ENCODE data around the gene ANKMY1. TPM values are rescaled to one million over a fixed set of nuclear protein-coding genes. Genes with fewer than 3 reads are reported as not detected.

Gene ANKMY1
- polyA plus RNA-seq, 2 of the 4 experiments (the other 2 are of a cell fraction), result 10.6 to 16.5 TPM

DNA sequence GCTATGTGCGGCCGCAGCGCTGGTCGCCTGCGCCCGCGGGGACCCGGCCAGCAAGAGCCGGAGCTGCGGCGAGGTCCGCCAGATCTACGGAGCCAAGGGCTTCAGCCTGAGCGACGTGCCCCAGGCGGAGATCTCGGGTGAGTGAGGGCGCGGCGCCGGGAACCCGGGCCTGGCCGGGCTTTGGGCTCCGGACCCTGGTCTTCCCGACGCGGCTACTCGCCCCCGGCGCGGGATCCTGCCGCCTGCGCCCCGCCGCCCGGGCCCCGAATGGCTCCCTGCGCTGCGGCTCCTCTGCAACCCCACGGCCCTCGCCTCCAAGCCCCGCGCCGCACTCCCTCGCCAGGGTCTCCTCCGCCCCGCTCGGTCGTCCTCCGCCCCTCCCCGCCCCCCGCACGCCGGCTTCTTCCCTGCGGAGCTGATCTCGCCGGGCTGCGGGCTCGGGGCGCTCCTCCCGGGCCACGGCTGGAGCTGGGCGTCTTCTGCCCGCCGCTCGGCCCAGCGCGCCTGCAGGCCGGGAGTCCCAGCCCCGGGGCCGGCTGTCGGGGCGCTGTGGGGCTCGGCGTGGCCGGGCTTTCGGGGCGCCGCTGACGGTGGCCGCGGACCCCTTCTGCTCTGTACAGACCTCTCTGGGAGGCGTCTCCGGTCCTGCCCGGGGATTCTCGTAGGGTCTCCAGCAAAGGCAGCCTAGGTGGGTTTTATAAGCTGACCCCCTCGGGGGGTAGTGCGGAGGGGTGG is 121.7 kb downstream of the ANKMY1 start (continued):
- TF ChIP-seq CEBPB (IDR thresholded peaks at IDR 0.05), result no peak
- TF ChIP-seq CHD4 (IDR thresholded peaks at IDR 0.05; ENCODE audit: borderline replicate concordance), result no peak
- no peak for TF ChIP-seq CTCF (IDR thresholded peaks at IDR 0.05)
- TF ChIP-seq HEYL (CRISPR knock-in tag; IDR thresholded peaks at IDR 0.05), result no peak

- Histone ChIP-seq H3K4me2 (peak within 1 kb of the TSS; percentile 97), H3K27ac (peak within 1 kb of the TSS; percentile 97 to 99), H3K4me3 (peak within 1 kb of the TSS; percentile 90), H3K4me1 (peaks cover 48% of the 10 kb centered on the region), H3K9me3 (no peaks in the 10 kb centered on the region)
- ATAC-seq (peak; percentile 48 to 56), FAIRE-seq (no peak), DNase-seq (ENCODE audit: low read depth in 1 of 2, low spot score in 1 of 2) (peak; percentile 73 to 82)
- no peak for TF ChIP-seq SREBF2 (IDR thresholded peaks at IDR 0.05)
- TF ChIP-seq MAFK (IDR thresholded peaks at IDR 0.05; ENCODE audit: partially characterized antibody), result no peak
- no peak for TF ChIP-seq FOSB (CRISPR knock-in tag; IDR thresholded peaks at IDR 0.05)
- TF ChIP-seq TP53 (CRISPR knock-in tag; IDR thresholded peaks at IDR 0.05), result no peak
- no peak for TF ChIP-seq KDM1A (IDR thresholded peaks at IDR 0.05; ENCODE audit: low read depth)
- TF ChIP-seq ATOH8 (CRISPR knock-in tag; IDR thresholded peaks at IDR 0.05; ENCODE audit: low read depth), result no peak
- peak in 1 of 2 experiments; percentile 43; a peak in 2 of 5 replicates for TF ChIP-seq JUN (IDR thresholded peaks at IDR 0.05)
- no peak for TF ChIP-seq RNF2 (IDR thresholded peaks at IDR 0.05; ENCODE audit: borderline replicate concordance, low read depth)
- no peak for TF ChIP-seq JUNB (IDR thresholded peaks at IDR 0.05)
- TF ChIP-seq MYC (IDR thresholded peaks at IDR 0.05; ENCODE audit: borderline replicate concordance, low read length), result no peak
- TF ChIP-seq ZC3H11A (IDR thresholded peaks at IDR 0.05), result no peak
- TF ChIP-seq PBX3 (IDR thresholded peaks at IDR 0.05), result no peak
- peak in 1 of 2 experiments; percentile 7; a peak in 1 of 5 replicates for TF ChIP-seq RAD21 (conservative IDR thresholded peaks at IDR 0.05 in 1 of 2, IDR thresholded peaks at IDR 0.05 in 1 of 2)
- no peak for TF ChIP-seq RCOR1 (IDR thresholded peaks at IDR 0.05; ENCODE audit: low read depth, low read length)
- no peak for TF ChIP-seq ZFP36 (IDR thresholded peaks at IDR 0.05; ENCODE audit: borderline replicate concordance, partially characterized antibody)
- peak; percentile 45 for TF ChIP-seq POLR2A (IDR thresholded peaks at IDR 0.05; ENCODE audit: low read length)
- 0 out of 5 replicates have a peak, but pooled peaks of 1 of the 2 experiments have one; percentile 14 for TF ChIP-seq EP300 (IDR thresholded peaks at IDR 0.05)
- TF ChIP-seq, protein P1, sequence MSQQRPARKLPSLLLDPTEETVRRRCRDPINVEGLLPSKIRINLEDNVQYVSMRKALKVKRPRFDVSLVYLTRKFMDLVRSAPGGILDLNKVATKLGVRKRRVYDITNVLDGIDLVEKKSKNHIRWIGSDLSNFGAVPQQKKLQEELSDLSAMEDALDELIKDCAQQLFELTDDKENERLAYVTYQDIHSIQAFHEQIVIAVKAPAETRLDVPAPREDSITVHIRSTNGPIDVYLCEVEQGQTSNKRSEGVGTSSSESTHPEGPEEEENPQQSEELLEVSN (IDR thresholded peaks at IDR 0.05; ENCODE audit: borderline replicate concordance, low read depth), result 0 out of 2 replicates have a peak, but pooled peaks have one; percentile 10
- TF ChIP-seq HOXB13 (CRISPR knock-in tag; IDR thresholded peaks at IDR 0.05; ENCODE audit: low read depth), result no peak
- POLR2A ChIA-PET, result interaction anchor here (1.0 to 3.3 kb wide), 4 partner anchors 48 to 202 kb away, joined by 4 to 22 read pairs (median 9); no protein-coding TSS in a partner anchor
- CTCF ChIA-PET, result interaction anchor here (0.6 to 3.3 kb wide), 10 partner anchors 10 to 285 kb away, joined by 3 to 52 read pairs (median 6); no protein-coding TSS in a partner anchor
- WGBS (ENCODE audit: missing lambda C conversion rate), result no CpG with 5 or more reads among the region's 77 CpGs
Measured at GRCh38 chr2:240435457-240435947, 122.3 kb downstream of the ANKMY1 start, which contains the start of gene GPC1. Gene GPC1 (plus strand): TSS chr2:240435663. CDS start chr2:240435919, 256 bp downstream.
